H9 (cell line): ENCODE data around the gene EXOC2. TPM values are rescaled to one million over a fixed set of nuclear protein-coding genes. Genes with fewer than 3 reads are reported as not detected.
A peak's percentile ranks its signal among the peaks of the same experiment; 100 is the strongest.

Experiments
- DNase-seq: peaks from one replicate; pipeline ENCODE4 v3.0.0-alpha.2; 2017
- H2AFZ ChIP-seq: one replicate; pipeline ENCODE4 v1.6.1; 2013; ENCODE audit warnings: mild to moderate bottlenecking, low read length, control low read depth, moderate library complexity
- H2AK5ac ChIP-seq: 2 replicates; pipeline ENCODE4 v1.6.1; 2013; ENCODE audit warnings: low read length, control low read depth, mixed read lengths; ENCODE audit not compliant: insufficient read length
- H2BK120ac ChIP-seq: one replicate; pipeline ENCODE4 v1.6.1; 2013; ENCODE audit warnings: low read depth, mild to moderate bottlenecking, low read length, control low read depth, inconsistent platforms; ENCODE audit not compliant: poor library complexity, severe bottlenecking
- H2BK12ac ChIP-seq: 2 replicates; pipeline ENCODE4 v1.6.1; 2013; ENCODE audit warnings: low read length, control low read depth, mixed read lengths, low read depth; ENCODE audit not compliant: insufficient read length
- H2BK15ac ChIP-seq: 2 replicates; pipeline ENCODE4 v1.6.1; 2013; ENCODE audit warnings: low read depth, low read length, control low read depth
- H2BK20ac ChIP-seq: one replicate; pipeline ENCODE4 v1.6.1; 2013; ENCODE audit warnings: low read depth, mild to moderate bottlenecking, low read length, control low read depth, inconsistent platforms; ENCODE audit not compliant: poor library complexity, severe bottlenecking
- H2BK5ac ChIP-seq: 2 replicates; pipeline ENCODE4 v1.6.1; 2013; ENCODE audit warnings: low read length, control low read depth, mixed read lengths; ENCODE audit not compliant: insufficient read length
- H3K14ac ChIP-seq: 2 replicates; pipeline ENCODE4 v1.6.1; 2013; ENCODE audit warnings: low read length, control low read depth; ENCODE audit not compliant: insufficient read depth
- H3K18ac ChIP-seq: 2 replicates; pipeline ENCODE4 v1.6.1; 2013; ENCODE audit warnings: low read depth, mild to moderate bottlenecking, mixed read lengths, low read length, control low read depth; ENCODE audit not compliant: insufficient read length
- H3K23ac ChIP-seq: 2 replicates; pipeline ENCODE4 v1.6.1; 2013; ENCODE audit warnings: low read length, control low read depth, mixed read lengths, low read depth; ENCODE audit not compliant: insufficient read length
- H3K23me2 ChIP-seq: 2 replicates; pipeline ENCODE4 v1.6.1; 2013; ENCODE audit warnings: low read depth, mild to moderate bottlenecking, mixed read lengths, low read length, control low read depth; ENCODE audit not compliant: insufficient read length, poor library complexity, severe bottlenecking
- H3K27ac ChIP-seq: 2 replicates; pipeline ENCODE4 v1.5.1; 2013; ENCODE audit warnings: low read length, control low read depth, mixed read lengths, low read depth; ENCODE audit not compliant: insufficient read length
- H3K27me3 ChIP-seq: 2 replicates; pipeline ENCODE4 v1.6.1; 2013; ENCODE audit warnings: low read length, control low read depth, inconsistent platforms; ENCODE audit not compliant: insufficient read depth
- H3K4ac ChIP-seq: 2 replicates; pipeline ENCODE4 v1.6.1; 2013; ENCODE audit warnings: low read depth, mild to moderate bottlenecking, control low read depth, inconsistent platforms, low read length, moderate library complexity
- H3K4me1 ChIP-seq: 2 replicates; pipeline ENCODE4 v1.6.1; 2013; ENCODE audit warnings: low read length, control low read depth, inconsistent platforms; ENCODE audit not compliant: insufficient read depth
- H3K4me2 ChIP-seq: 2 replicates; pipeline ENCODE4 v1.6.1; 2013; ENCODE audit warnings: low read length, control low read depth, mixed read lengths; ENCODE audit not compliant: insufficient read length, insufficient read depth
- H3K56ac ChIP-seq: 2 replicates; pipeline ENCODE4 v1.6.1; 2013; ENCODE audit warnings: low read depth, mild to moderate bottlenecking, mixed read lengths, low read length, control low read depth; ENCODE audit not compliant: insufficient read length
- H3K79me1 ChIP-seq: 2 replicates; pipeline ENCODE4 v1.6.1; 2013; ENCODE audit warnings: low read depth, mild to moderate bottlenecking, moderate library complexity, low read length, control low read depth, inconsistent platforms; ENCODE audit not compliant: insufficient read depth, poor library complexity, severe bottlenecking
- H3K79me2 ChIP-seq: 2 replicates; pipeline ENCODE4 v1.6.1; 2013; ENCODE audit warnings: low read length, control low read depth, inconsistent platforms; ENCODE audit not compliant: insufficient read depth
- H3K9ac ChIP-seq: 2 replicates; pipeline ENCODE4 v1.6.1; 2013; ENCODE audit warnings: low read length, control low read depth, mixed read lengths; ENCODE audit not compliant: insufficient read length; ENCODE audit errors: extremely low read depth
- H3K9me3 ChIP-seq: one replicate; pipeline ENCODE4 v1.6.1; 2013; ENCODE audit warnings: low read depth, low read length, inconsistent platforms; ENCODE audit not compliant: control insufficient read depth
- H3T11ph ChIP-seq: one replicate; pipeline ENCODE4 v1.6.1; 2013; ENCODE audit warnings: mild to moderate bottlenecking, low read length, control low read depth, inconsistent platforms
- H4K20me1 ChIP-seq: one replicate; pipeline ENCODE4 v1.6.1; 2013; ENCODE audit not compliant: control insufficient read depth, insufficient read length, insufficient read depth
- H4K5ac ChIP-seq: 2 replicates; pipeline ENCODE4 v1.6.1; 2013; ENCODE audit warnings: low read depth, mild to moderate bottlenecking, mixed read lengths, low read length, control low read depth; ENCODE audit not compliant: insufficient read length
- H4K8ac ChIP-seq: replicated peaks from 2 replicates; pipeline ENCODE4 v1.6.1; 2013; ENCODE audit warnings: low read length, control low read depth, mixed read lengths, low read depth; ENCODE audit not compliant: insufficient read length
- H4K91ac ChIP-seq: 2 replicates; pipeline ENCODE4 v1.6.1; 2013; ENCODE audit warnings: low read depth, mild to moderate bottlenecking, moderate library complexity, mixed read lengths, low read length, control low read depth; ENCODE audit not compliant: insufficient read length
- H3K27ac Mint-ChIP-seq, 3 experiments: 2 replicates in 2 of 3; 3 replicates in 1 of 3; pipeline ENCODE4 v1.8.0; 2020 to 2021; ENCODE audit warnings: mixed read lengths in 3 of 3, mild to moderate bottlenecking in 1 of 3, moderate library complexity in 1 of 3
- H3K27me3 Mint-ChIP-seq: 2 replicates; pipeline ENCODE4 v1.8.0; 2021; ENCODE audit warnings: low read depth, mild to moderate bottlenecking, moderate library complexity, mixed read lengths
- H3K36me3 Mint-ChIP-seq, 3 experiments: 2 replicates in 2 of 3; 3 replicates in 1 of 3; pipeline ENCODE4 v1.8.0; 2020 to 2021; ENCODE audit warnings: low read depth in 3 of 3, mixed read lengths in 3 of 3; ENCODE audit not compliant: insufficient read depth in 1 of 3
- H3K4me1 Mint-ChIP-seq, 2 experiments: 2 replicates each; pipeline ENCODE4 v1.8.0; 2020; ENCODE audit warnings: mixed read lengths in 2 of 2
- H3K4me3 Mint-ChIP-seq, 2 experiments: 2 replicates in 1 of 2; 3 replicates in 1 of 2; pipeline ENCODE4 v1.8.0; 2020 to 2021; ENCODE audit warnings: mild to moderate bottlenecking in 2 of 2, mixed read lengths in 2 of 2, moderate library complexity in 1 of 2
- H3K9me3 Mint-ChIP-seq, 2 experiments: 2 replicates in 1 of 2; 3 replicates in 1 of 2; pipeline ENCODE4 v1.8.0; 2020; ENCODE audit warnings: mild to moderate bottlenecking in 2 of 2, mixed read lengths in 2 of 2, moderate library complexity in 1 of 2
- WGBS: extraction: QIAGEN DNeasy Blood & Tissue Kit; methylation state at CpG from one replicate; pipeline ENCODE4 v1.1.7; 2013; ENCODE audit warnings: missing lambda C conversion rate, low lambda C conversion rate, mixed read lengths; ENCODE audit not compliant: insufficient read length; ENCODE audit errors: extremely low coverage; 5-methylcytosine and 5-hydroxymethylcytosine counted together
- total RNA-seq: library from RNA; stranded (reverse); gene quantifications from 2 replicates; pipeline ENCODE4 v1.2.1, GENCODE V29; 2021
- TF ChIP-seq, protein P1 (sequence below): fragments of 200-600 bp; sonication (generic); conservative IDR thresholded peaks from 3 replicates; pipeline ENCODE4 v1.8.0; 2021; ENCODE audit warnings: antibody characterized with exemption, mild to moderate bottlenecking

EXOC2 gene
- total RNA-seq, 1 experiment from 2014 or later, result 29.9 TPM

GRCh38 chr6:628766-629165 is 64.2 kb downstream of the EXOC2 start:
- H2AK5ac ChIP-seq, result no peak overlapping the region
- H4K5ac ChIP-seq, result no peak overlapping the region
- H4K20me1 ChIP-seq, result no peaks in the 10 kb centered on the region
- no peak overlapping the region for H2BK120ac ChIP-seq
- H3T11ph ChIP-seq, result no peak overlapping the region
- H3K27me3 Mint-ChIP-seq, result no peaks in the 10 kb centered on the region
- H4K8ac ChIP-seq, result no peak overlapping the region
- H2BK20ac ChIP-seq, result no peak overlapping the region
- no peaks in the 10 kb centered on the region for H3K79me1 ChIP-seq
- H2AFZ ChIP-seq, result no peak overlapping the region
- no peak overlapping the region for H3K4ac ChIP-seq
- peaks cover 0 to 7% (median 5%) of the 10 kb centered on the region in 3 experiments; a peak in 6 of 7 replicates for H3K36me3 Mint-ChIP-seq
- no CpG with 5 or more reads among the region's 3 CpGs for WGBS
- H2BK15ac ChIP-seq, result no peak overlapping the region
- no peaks in the 10 kb centered on the region for H3K23me2 ChIP-seq
- H2BK5ac ChIP-seq, result no peak overlapping the region
- no peaks in the 10 kb centered on the region for H3K79me2 ChIP-seq
- H3K9me3 ChIP-seq, result no peaks in the 10 kb centered on the region
- H3K27ac ChIP-seq, result no peak overlapping the region
- no peak overlapping the region for H3K14ac ChIP-seq
- H3K56ac ChIP-seq, result no peak overlapping the region
- no peak for DNase-seq
- TF ChIP-seq, protein P1, sequence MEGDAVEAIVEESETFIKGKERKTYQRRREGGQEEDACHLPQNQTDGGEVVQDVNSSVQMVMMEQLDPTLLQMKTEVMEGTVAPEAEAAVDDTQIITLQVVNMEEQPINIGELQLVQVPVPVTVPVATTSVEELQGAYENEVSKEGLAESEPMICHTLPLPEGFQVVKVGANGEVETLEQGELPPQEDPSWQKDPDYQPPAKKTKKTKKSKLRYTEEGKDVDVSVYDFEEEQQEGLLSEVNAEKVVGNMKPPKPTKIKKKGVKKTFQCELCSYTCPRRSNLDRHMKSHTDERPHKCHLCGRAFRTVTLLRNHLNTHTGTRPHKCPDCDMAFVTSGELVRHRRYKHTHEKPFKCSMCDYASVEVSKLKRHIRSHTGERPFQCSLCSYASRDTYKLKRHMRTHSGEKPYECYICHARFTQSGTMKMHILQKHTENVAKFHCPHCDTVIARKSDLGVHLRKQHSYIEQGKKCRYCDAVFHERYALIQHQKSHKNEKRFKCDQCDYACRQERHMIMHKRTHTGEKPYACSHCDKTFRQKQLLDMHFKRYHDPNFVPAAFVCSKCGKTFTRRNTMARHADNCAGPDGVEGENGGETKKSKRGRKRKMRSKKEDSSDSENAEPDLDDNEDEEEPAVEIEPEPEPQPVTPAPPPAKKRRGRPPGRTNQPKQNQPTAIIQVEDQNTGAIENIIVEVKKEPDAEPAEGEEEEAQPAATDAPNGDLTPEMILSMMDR, result no peak
- peaks cover 23 to 26% of the 10 kb centered on the region in 2 experiments for H3K4me1 Mint-ChIP-seq
- H3K4me3 Mint-ChIP-seq, result no peak overlapping the region
- no peak overlapping the region for H2BK12ac ChIP-seq
- no peaks in the 10 kb centered on the region for H3K27me3 ChIP-seq
- H4K91ac ChIP-seq, result no peak overlapping the region
- H3K27ac Mint-ChIP-seq, result peak overlapping the region in 1 of 3 experiments; percentile 10; a peak in 1 of 7 replicates
- no peaks in the 10 kb centered on the region for H3K9me3 Mint-ChIP-seq
- no peaks in the 10 kb centered on the region; the same call in 1 of the 2 replicates for H3K4me1 ChIP-seq
- no peak overlapping the region for H3K18ac ChIP-seq
- H3K4me2 ChIP-seq, result no peak overlapping the region
- H3K23ac ChIP-seq, result no peak overlapping the region
- no peak overlapping the region for H3K9ac ChIP-seq
